Activated T-cell treated with anti-CD3 and anti-CD28 coated beads for 48 hours (primary cell): ENCODE measurements around the gene CCDC137.
"Not testable (repeated sequence)": the region's sequence is repeated elsewhere in the genome, so short reads cannot be mapped to it uniquely, and the experiment has no call there.

Experiments
- DNase-seq: peaks from one replicate; pipeline ENCODE4 v3.0.0-alpha.2; 2020; ENCODE audit warnings: low read depth

CCDC137 gene

DNA sequence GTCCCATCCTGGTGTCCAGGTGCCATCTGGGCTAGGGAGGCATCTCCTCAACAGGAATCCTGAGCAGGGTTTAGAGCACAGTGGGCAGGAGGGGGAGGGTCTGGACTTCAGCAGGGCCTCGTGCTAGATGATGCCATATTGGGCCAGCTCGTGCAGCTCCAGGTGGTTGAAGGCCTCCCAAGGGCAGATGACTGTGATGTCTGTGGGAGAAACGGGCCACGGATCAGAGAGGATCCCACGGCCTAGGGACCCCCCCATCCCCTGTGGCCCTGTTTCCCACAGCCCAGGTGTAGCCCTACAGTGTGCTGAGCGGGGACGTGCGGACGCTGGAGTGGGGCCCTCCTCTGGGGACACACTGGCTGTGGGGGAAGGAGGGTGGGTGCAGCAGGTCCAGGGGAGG lies 15.6 kb upstream of the CCDC137 start:
- no peak for DNase-seq

DNA sequence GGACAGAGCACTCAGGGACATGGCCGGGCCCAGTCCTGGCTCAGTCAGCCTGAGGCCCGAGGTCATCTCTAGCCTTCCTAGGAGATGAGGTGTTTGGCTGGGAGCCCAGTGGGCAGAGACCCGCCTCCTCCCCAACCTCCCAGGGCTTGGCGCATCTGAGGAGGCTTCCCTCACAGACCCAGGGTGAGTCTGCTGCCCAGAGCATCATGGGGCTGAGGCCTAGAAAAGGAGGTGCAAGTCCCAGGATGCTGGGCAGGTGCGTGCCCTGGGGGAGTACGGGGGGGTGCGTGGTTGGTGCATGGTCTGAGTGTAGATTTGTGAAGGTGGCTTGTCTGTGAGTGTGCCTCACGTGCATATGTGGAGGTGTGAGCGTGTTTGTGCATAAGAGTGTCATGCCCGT lies 14.8 kb upstream of the CCDC137 start:
- no peak for DNase-seq

DNA sequence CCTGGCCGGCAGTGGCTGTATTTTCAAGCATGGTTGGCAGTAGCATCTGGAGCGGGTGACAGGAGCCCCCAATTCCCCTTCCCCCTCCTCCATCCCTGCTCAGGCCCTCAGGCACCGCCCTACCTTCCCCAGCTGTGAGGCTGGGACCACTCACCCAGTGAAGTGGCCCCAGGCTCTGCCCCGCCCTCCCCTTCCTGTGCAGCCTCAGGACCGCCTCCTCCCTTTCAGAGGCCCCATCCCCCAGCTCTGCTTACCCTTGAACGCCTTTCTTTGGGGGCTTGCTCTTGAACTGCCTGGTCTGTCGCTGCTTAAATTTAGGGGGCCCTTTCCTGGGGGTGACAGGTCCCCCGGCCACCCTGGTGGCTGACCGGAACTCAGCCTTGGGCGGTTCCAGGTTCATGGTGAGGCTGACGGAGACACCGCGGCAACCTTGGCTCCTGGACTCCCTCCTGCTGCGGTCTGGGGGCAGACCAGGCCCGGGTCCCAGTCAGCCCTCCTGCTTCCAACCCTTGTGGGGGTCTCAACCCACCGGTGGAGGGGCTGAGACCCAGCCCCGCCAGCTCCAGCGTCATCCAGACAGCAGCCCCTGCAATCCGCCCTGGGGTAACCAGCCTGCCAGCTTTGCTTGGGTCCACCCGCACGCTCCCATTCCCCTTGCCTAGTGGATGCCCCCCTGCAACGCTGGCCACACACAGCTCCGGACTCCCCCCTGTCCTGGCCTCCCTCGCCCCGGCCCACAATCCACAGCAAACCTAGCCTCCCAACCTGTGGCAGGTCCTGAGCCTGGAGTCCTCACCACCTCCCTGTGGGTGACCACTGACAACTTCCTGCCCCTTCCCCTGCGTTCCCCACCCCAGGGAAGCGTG lies 13.4 kb upstream of the CCDC137 start:
- DNase-seq, result no peak

DNA sequence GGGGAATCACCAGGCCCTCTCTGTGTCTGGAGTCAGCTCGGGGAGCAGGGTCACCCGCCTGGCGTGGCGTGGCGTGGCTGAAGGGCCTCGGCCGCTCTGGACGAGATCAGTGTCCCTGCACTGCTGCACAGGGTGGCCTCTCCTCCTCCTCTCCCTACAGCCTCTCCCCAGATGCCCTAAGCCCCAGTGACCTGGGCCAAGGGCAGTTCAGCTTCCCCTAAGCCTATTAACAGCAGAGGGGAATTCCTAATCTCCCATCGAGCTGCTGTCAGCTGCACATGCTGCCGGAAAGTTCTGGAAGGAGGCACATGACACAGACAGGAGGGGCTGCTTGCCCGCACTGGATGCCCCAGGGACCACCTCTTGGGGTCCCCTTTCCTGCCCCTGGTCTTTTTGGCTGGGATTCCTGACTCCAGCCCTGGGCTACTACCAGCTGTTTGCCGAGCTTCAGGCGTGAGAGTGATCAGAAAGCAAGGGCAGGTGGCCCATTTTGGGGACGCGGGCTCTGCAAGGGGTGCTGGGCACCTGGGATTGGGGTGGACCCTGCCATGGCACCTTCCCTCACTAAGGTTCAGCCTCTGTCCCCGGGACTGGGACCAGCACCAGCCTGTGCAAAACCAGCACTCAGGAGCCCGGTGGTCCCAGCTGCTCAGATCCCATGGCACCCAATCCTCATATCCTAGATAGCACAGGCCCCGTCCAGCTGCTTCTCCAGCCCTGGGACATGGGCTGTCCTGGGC lies 11.0 kb upstream of the CCDC137 start:
- no peak for DNase-seq

DNA sequence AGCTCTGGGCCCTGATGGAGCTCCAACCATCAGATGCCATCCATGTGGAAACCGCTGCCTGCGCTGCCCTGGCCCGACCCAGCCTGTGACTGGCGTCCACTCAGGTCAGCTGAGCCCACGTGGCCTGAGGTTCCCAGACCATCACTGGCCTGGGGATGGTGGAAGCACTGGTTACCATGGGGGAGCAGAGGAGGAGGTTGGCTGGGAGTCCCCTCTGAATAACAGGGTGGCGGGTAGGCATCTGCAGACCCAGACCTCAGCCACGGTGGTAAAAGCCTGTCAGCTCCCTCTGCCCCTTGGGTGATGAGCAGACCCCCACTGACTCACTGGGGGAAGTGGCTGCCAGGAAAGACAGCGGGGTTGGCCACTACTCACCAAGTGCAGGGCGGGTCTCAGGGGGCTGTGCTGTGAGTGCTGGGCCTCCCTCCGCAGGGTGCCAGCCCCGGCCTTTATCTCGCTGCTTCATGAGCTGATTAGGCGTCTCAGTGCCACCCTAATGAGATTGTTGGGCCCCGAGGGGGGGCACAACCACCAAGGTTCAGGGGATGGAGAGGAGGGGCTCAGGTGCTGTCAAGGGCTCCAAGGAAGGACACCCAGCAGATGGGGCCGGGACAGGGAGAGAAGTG lies 10.3 kb upstream of the CCDC137 start, which contains the start of gene PDE6G:
Gene PDE6G (minus strand): TSS at position 425 of the 626 bp plus-strand sequence. CDS start 3,237 bp downstream, outside the sequence.
- no peak for DNase-seq

DNA sequence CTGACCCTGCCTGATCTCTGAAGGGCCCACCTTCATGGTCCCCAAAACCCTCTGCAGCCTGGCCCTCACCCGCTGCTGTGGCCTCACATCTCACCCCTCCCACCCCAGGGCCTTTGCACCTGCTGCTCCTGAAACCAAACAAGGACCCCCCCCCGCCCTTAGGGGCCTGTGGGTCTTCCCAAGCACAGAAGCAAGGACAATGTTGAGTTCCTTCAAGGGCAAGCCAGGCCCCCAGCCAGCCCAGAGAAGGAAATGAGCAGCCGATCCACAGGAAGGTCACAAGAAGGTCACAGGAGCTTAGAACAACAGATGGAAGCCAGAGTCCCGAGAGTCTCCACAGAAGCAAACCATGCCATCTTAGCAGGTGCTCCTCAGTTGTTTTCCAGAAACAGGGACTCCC lies 9.7 kb upstream of the CCDC137 start:
- DNase-seq, result no peak

DNA sequence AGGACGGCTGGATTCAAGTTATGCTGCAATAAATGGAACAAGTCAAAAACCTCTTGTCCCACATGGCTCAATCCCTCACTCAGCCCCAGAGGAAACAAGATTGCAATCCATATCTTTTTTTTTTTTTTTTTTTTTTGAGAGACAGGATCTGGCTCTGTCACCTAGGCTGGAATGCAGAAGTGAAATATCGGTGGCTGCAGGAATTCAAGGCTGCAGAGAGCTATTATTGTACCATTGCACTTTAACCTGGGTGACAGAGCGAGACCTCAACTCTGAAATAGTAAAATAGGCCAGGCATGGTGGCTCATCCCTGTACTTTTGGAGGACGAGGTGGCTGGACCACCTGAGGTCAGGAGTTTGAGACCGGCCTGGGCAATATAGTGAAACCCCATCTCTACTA lies 7.5 kb upstream of the CCDC137 start:
- DNase-seq, result no peak

DNA sequence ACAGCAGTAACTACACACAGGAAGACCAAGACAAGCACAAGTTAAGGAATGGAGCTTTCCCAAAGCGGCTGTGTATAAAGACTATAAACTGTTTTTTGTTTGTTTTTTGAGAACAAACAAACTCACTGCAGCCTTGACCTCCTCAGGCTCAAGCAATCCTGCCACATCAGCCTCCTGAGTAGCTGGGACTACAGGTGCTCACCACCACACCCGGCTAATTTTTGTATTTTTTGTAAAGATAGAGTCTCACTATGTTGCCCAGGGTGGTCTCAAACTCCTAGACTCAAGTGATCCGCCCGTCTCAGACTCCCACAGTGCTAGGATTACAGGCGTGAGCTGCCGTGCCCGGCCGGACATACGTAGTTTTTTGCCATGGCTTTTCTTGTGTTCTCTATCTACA lies 6.1 kb upstream of the CCDC137 start:
- DNase-seq, result no peak

DNA sequence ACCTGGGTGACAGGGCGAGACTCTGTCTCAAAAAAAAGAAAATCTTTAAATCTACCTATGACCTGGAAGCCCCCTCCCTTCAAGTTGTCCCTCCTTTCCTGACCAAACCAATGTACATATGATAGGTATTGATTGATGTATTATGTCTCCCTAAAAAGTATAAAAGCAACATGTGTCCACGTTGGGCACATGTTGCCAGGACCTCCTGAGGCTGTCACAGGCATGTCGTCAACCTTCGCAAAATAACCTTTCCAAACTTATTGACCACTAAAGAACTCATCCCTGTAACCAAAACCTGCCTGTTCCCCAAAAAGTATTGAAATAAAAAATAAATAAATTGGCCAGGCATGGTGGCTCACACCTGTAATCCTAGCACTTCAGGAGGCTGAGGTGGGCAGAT lies 4.5 kb upstream of the CCDC137 start:
- DNase-seq, result no peak

DNA sequence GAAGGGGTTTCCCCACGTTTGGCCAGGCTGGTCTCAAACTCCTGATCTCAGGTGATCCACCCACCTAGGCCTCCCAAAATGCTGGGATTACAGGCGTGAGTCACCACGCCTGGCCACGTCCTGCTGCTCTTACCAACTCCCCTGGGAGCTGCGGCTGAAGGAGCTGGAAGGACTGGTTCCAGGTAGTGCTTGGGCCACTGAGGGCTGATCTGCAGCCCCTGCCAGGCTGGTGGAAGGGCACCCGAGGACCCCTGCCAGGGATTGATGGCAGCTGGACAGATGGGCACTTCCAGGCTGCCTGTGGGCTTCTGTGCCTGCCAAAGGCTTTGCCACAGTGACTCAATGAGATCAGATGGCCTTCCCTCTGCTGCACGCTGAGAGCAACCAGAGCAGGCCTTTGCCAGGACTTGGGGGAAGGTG lies 2.5 kb upstream of the CCDC137 start:
- no peak for DNase-seq

DNA sequence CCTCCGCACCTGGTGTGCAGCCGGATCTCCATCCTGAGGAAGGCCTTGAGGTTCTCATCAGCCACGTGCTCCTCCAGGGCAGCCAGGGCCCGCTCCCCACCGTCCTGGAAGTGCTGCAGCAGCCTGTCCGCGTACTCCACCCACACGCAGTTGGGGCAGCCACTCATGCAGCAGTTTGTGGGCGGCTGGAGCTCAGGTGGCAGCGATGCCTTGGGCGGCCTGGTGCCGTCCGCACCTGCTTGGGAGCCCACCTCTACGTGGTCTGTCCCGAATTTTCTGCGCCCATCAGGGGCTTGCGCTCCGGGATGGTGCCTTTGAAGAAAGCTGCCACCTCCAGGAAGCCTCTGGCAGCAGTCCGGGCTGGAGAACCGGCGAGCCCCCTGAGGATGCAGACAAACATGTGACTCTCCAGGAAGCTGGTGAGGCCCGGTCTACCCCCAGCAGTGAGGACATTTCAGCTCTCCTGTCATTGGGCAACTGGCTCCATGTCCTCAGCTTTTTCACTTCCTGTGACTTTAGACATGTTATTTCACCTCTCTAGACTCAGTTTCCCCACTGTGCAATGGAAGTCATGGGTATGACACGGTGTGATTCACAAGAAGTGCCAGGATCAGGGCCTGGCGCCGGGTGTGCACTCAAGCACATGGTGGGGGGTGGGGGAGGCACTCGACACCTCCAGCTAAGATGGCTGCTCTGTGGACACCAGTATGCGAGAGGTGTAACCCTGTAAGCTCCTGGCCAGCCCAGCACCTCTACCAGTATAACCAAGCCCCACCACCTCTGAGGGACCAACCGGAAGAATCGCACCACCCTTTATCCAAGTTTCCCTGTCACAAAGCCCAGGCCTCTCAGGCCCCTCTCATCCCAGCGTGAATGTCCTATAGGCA lies 1.1 kb upstream of the CCDC137 start:
- DNase-seq, result peak; percentile 59

DNA sequence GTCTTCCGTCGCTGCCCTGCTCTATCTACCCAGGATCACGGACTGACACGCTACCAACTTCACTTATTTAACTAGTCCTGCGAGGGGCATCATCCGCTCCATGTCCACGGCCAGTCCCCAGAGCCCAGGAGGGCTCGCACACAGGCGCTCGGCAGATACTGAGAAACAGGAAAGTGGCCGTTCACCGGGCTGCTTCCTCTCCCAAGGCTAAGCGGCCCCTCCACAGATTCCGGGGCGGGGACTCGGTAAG lies 520 bp upstream of the CCDC137 start:
- DNase-seq, result no peak

DNA sequence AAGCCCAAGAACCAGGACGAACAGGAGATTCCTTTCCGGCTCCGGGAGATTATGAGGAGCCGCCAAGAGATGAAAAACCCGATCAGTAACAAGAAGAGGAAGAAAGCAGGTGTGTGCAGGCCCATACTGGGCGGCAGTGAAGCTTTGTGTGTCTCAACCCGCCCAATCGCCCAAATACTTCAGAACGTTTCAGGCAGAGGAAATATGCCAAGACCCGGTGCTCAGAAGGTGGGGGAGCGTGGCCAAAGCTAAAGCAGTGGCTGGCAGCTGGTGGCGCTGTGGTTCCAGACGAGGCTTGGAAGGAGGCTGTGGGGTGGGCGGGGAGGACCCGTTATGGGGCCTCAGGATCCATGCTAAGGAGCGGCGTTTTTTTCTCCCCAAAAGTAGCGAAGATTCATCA lies 1.2 kb downstream of the CCDC137 start:
- no peak for DNase-seq

DNA sequence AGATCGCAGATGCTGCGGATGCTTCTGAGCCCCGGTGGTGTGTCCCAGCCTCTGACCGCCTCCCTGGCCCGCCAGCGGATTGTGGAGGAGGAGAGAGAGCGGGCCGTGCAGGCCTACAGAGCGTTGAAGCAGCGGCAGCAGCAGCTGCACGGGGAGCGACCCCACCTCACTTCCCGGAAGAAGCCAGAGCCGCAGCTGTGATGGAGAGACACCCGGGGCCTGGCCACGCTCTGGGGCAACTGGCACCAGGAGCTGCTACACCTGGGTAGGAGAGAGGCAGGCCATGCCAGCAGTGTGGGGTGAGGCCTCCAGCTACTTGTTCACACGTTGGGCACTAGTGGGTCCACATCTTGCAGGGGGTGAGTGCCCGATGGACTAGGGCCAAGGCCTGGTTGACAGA lies 6.0 kb downstream of the CCDC137 start:
- no peak for DNase-seq

DNA sequence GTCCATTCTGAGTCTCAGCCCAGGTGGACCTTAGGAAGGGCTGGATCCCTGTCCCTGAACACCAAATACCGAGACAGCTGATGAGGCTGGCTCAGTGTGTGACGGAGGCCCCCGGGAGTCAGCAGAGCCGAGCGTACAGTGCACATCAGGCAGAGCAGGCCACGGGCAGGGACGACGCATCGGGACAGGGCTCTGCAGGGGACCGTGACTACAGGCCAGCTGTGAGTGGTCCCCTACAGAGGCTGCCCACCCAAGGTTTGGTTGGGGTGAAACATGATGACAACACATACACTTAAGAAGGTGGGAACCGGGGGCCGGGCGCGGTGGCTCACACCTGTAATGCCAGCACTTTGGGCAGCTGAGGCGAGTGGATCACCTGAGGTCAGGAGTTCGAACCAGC lies 6.4 kb downstream of the CCDC137 start:
- DNase-seq, result no peak

DNA sequence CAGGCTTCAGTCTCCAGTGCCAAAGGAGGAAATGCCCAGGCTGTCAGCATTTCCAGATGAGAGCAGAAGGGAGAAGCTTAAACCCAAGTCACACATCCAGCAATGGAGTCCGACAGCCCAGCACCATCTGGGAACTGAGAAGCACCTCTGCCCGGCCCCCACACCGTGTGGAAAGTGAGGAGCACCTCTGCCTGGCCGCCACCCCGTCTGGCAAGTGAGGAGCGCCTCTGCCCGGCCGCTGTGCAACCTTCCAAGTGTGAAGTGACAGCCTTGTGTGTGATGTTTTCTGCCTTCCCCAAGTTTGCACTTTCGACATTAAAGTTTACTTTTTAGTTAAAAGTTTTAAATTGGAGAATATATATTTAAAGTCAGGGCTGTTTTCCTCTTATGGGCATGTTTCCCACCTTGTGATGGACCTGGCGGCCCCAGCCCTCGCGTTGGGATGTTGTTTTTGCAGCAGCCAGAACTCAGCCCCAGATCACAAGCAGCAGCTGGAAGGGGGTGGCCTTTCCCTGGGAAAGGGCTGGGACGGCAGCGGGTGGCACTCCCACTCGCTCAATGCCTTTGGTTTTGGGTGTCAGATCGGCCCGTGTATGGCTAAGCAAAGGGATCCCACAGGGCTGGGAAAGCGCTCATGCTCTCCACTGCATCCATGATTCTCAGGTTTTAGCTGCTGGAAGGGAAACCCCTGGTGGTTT lies 7.2 kb downstream of the CCDC137 start:
- no peak for DNase-seq

DNA sequence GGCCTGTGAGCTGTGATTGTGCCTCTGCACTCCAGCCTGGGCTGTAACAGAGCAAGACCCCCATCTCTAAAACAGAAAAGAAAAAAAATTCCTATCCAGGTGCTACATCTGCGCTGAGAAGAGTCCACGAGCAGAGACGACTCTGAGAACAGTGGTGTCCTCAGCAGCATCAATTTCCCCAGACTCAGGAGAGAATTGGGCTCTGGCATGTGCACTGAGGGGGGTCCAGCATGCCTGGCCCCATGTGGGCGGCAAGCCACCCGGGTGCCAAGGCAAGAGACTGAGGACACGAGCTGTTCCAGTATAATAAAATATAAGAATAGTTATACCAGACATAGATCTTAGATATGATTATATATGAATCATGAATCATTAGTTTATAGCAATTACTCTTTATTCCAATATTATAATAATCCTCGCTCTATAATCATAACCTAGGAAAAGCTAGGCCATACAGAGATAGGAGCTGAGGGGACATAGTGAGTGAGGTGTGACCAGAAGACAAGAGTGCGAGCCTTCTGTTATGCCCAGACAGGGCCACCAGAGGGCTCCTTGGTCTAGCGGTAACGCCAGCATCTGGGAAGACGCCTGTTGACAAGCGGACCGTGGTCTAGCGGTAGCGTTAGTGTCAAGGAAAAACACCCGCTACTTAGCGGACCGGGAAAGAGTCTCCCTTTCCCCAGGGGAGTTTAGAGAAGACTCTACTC lies 9.1 kb downstream of the CCDC137 start:
- DNase-seq, result not testable (repeated sequence)

DNA sequence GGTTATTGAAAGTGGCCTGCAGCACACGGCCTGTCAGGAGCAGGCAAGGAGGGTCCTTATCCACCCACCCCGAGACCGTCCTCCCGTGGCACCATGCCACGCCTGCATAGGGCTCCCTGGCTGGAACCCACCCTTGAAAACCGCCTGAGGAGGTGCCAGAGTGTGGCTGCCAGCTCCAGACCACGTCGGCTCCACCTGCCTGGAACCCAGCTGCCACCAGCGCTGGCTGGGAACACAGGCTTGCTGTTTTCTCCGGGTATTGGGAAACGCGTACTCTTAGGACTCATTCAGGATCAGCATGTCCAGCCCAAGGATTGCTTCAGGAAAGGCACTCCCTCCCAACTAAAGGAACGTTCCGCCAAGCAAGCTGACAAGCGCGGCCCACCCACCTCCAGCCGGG lies 10.4 kb downstream of the CCDC137 start:
- no peak for DNase-seq

DNA sequence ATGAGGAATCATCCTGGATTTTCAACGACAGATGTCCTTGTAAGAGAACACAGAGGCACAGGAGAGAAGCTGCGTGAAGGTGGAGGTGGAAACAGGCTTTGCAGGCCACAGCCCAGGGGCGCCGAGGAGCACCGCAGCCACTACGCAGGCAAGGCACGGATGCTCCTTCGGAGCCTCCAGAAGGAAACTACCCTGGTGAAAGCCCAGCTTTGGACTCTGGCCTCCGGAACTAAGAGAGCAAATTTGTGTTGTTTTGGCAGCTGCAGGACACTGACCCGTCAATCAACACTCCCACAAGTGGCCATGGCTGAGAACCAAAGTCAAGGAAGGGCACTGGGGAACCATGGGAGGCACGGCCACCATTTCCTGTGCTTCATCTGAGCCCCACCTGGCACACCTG lies 13.6 kb downstream of the CCDC137 start:
- no peak for DNase-seq

DNA sequence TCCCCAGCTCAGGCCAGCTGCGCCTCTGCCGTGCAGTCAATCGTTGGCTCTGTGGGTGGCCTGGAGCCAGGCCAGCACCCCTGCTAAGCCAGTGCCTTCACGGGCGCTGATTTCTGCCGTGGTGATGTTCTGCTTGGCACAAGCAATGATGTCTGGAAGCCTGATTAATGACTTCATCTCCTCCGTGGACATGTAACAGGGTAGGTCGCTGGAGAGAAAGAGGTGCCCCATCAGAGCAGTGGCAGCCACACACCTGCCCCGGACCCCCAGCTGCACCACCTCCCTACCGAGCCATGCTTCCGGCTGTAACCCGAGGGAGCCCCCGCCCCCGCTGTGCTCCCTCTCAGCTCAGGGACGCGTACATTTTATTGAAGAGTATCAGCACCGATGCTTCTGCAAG lies 15.1 kb downstream of the CCDC137 start:
- DNase-seq, result no peak
